GM20000 (cell line): ENCODE data around the gene KXD1.

Source experiments
- DNase-seq: peaks from one replicate; pipeline ENCODE4 v3.0.0; 2012; ENCODE audit warnings: low spot score
- TF ChIP-seq, protein P1 (sequence below): IDR thresholded peaks from 2 replicates; pipeline ENCODE4 v1.5.1; 2012; ENCODE audit warnings: mild to moderate bottlenecking, control low read depth; ENCODE audit errors: extremely low read depth, missing control alignments

KXD1 gene, protein sequence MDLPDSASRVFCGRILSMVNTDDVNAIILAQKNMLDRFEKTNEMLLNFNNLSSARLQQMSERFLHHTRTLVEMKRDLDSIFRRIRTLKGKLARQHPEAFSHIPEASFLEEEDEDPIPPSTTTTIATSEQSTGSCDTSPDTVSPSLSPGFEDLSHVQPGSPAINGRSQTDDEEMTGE

DNA sequence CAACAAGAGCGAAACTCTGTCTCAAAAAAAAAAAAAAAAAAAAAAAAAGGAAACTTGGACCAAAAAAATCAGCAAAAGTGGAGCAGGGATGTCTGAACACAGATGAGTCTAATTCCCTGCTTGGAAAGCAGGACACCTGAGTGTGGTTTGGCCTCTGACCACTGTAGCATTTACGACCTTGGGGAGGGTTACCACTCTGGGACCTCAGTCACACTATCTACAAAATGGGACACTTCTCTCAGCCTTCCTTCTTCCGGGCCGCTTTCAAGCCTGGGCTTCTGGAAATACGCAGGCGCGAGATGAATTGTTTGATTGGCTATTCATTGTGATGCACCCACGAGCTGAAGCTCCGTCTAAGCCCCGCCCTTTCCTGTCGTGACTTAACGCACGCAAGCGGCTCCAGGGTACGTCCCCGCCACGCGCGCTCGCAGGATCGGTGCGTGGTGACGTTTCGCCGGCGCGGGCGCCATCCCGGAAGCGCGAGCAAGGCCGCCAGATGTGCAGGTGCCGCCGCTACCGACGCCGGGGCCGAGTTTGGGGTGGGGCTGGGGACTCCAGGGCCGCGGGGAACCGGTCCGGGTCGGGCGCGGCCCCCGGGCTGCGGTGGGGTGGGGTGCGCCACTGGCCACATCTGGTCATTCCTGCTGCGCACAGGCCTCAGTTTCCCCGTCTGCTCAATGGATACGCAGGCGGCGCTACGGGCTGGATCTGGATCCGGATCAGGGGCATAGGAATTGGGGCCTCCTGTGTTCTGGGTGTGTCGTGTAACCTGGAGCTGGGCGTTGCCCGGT, at the start of gene KXD1:
Gene KXD1 (plus strand): TSS at position 460 of the 791 bp plus-strand sequence. CDS start 4,187 bp downstream, outside the sequence.
- TF ChIP-seq, protein P1, sequence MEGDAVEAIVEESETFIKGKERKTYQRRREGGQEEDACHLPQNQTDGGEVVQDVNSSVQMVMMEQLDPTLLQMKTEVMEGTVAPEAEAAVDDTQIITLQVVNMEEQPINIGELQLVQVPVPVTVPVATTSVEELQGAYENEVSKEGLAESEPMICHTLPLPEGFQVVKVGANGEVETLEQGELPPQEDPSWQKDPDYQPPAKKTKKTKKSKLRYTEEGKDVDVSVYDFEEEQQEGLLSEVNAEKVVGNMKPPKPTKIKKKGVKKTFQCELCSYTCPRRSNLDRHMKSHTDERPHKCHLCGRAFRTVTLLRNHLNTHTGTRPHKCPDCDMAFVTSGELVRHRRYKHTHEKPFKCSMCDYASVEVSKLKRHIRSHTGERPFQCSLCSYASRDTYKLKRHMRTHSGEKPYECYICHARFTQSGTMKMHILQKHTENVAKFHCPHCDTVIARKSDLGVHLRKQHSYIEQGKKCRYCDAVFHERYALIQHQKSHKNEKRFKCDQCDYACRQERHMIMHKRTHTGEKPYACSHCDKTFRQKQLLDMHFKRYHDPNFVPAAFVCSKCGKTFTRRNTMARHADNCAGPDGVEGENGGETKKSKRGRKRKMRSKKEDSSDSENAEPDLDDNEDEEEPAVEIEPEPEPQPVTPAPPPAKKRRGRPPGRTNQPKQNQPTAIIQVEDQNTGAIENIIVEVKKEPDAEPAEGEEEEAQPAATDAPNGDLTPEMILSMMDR: no peak
- DNase-seq: peak; percentile 98

DNA sequence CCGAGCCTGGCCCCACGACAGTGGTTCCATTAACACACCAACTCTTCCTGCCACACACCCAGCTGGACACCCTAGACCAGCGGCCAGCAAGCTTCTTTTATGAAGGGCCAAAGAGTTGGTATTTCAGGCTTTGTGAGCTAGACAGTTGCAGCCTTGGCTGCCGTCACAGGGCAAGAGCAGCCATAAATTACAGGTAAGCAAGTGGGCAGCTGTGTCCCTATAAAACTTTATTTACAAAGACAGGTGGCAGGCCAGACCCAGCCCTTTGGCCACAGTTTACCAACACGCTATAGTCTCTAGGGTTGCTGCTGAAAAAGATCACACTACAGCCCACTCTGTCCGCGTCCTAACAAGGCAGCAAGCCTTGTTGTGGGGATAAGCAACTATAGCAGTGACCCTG, 49.1 kb upstream of the KXD1 start:
- no peak for DNase-seq
- TF ChIP-seq, protein P1: no peak

DNA sequence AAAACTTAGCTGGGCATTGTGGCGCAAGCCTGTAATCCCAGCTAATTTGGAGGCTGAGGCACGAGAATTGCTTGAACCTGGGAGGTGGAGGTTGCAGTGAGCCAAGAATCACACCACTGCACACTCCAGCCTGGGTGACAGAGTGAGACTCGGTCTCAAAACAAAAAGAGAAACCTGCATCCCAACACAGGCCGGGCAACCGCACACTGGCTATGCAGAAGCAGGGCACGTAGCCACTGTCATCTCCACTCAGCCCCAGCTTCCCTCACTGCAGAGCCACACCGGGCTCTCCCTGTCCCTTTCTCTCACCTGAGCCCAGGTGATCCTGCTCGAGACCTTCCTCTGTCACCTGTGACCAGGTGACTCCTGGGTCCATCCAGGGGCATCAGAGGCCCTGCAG, 47.5 kb upstream of the KXD1 start:
- DNase-seq: no peak
- TF ChIP-seq, protein P1: no peak

DNA sequence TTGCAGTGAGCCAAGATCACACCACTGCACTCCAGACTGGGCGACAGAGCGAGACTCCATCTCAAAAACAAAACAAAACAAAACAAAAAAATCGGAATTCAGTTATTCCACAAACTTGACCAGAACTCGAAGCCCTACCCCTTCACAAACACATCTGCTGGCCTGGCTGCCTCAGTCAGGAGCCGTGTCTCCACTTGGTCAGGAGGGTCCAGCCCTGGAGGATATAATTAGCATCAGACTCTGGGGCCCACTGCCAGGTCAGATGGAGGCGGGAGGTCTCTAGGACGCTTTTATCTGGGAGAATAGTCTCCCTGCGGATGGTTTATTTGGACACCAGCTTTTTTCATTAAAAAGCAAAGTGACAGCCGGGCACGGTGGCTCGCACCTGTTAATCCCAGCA, 43.8 kb upstream of the KXD1 start:
- DNase-seq: no peak

DNA sequence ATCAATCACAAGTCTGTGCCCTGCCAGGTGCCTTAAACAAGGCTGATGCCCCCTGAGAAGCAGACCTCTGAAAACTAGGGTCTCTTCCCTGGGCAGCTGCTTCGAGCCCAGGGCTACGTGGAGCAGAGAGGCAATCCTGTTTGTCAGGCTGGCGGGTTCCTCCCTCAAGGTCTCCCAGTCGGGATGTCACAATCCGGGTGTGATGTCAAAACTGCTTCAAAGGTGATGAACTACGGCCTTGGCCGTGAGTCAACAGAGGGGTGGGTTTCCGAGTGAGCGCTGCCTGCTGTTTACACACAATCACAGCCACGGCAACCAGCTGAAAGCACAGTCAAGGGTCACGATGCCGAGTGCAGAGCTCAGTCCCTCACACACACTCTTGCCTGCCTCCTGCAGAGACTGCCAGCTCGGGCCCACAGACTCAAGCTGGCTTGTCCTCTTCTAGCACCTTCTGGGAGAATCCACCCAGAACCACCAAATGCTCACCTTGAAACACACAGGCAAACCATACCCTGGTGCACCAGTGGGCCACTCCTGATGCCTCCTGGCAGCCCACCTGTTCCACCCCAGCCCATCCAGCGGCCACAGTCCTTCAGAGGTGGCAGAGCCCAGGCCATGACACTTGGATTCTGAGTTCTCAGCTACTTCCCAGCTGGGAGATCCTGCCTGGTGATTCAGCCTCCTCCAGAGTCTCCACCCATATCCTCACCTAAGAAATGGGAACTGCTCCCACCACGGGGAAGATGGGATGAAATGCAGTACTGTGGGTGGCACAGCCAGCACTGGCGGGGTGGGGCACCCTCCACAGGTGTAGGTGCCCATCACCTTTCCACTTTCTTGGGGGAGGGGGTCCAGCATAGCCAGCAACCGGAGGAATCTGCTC, 42.6 kb upstream of the KXD1 start:
- no peak for DNase-seq
- TF ChIP-seq, protein P1: no peak

More for the DNA sequence above, 43.8 kb upstream of the KXD1 start:
- TF ChIP-seq, protein P1: no peak

DNA sequence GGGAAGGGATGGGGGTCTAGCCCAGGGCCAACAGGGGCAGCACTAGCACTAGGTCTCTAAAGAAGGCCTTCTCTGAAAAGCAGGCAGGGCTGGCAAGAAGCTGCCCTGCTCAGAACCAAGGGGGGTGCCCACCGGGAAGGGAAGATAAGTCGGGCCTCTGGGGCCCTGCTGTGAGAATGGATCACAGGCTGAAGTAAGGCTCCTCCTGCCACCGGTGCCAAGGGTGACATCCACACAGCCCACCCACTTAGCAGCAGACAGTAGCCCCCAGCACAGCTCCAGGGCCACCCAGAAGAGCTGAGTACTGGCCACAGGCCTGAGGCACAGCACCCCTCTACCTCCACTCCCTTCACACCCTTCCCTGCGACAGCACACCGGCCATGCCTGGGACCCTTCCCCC, 41.7 kb upstream of the KXD1 start:
- TF ChIP-seq, protein P1: no peak
- DNase-seq: no peak
